PC-3 (cell line): ENCODE measurements around the gene DEFB127.

Experiments used
- CTCF ChIP-seq: fragments of 300-600 bp; sonication (generic); conservative IDR thresholded peaks from 2 replicates; pipeline ENCODE4 v1.5.1; 2017; ENCODE audit warnings: antibody characterized with exemption, low read depth, mild to moderate bottlenecking, low read length
- EZH2 ChIP-seq: fragments of 300-600 bp; sonication (generic); IDR thresholded peaks from one replicate; pipeline ENCODE4 v1.6.1; 2017; ENCODE audit warnings: antibody characterized with exemption, mild to moderate bottlenecking, low read length; ENCODE audit not compliant: unreplicated experiment
- EZH2phosphoT487 ChIP-seq: fragments of 300-600 bp; sonication (generic); IDR thresholded peaks from 2 replicates; pipeline ENCODE4 v1.6.1; 2018; ENCODE audit warnings: mild to moderate bottlenecking, antibody characterized with exemption, low read length, borderline replicate concordance

DNA sequence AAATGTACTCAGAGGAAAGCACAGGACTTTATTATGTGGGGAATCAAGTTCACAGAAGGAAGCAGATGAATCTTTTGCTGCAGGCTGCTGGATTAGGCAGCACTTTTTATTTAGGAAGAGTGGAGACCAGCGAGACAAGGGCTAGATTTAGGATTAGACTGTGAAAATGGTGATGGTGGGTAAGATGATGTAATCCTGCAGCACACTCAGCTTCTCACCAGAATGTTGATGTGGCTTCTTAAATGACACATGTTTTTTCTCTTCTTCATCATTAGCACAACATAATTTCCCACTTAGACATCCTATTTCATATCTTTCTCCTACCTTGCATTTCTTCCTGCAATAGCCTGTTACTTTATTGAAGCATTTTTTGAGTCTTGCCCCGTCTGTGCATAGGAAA lies 30.5 kb downstream of the DEFB127 start:
- TF ChIP-seq CTCF (no peak), EZH2 (no peak), EZH2phosphoT487 (no peak)
